Inflammatory macrophage treated with lipopolysaccharide for 4 hours (primary cell): ENCODE data around the gene PLA2G2E.
A peak's percentile ranks its signal among the peaks of the same experiment; 100 is the strongest.
"Not testable (repeated sequence)": the region's sequence is repeated elsewhere in the genome, so short reads cannot be mapped to it uniquely, and the experiment has no call there.

Source experiments
- DNase-seq: peaks from one replicate; pipeline ENCODE4 v3.0.0-alpha.2; 2020

The PLA2G2E gene

GRCh38 chr1:19880841-19881240 lies 42.6 kb downstream of the PLA2G2E start:
- DNase-seq = not testable (repeated sequence)

GRCh38 chr1:19879661-19880060 lies 43.8 kb downstream of the PLA2G2E start:
- DNase-seq = no peak

- DNase-seq = no peak
Observed at GRCh38 chr1:19879227-19879626, 44.2 kb downstream of the PLA2G2E start.

GRCh38 chr1:19878637-19878985 lies 44.8 kb downstream of the PLA2G2E start:
- no peak for DNase-seq

GRCh38 chr1:19877821-19878636 lies 45.4 kb downstream of the PLA2G2E start:
- no peak for DNase-seq

GRCh38 chr1:19877181-19877750 lies 46.2 kb downstream of the PLA2G2E start:
- DNase-seq = peak; percentile 20

GRCh38 chr1:19872190-19872589 lies 51.2 kb downstream of the PLA2G2E start:
- no peak for DNase-seq
